GM19324 (cell line): ENCODE results near the gene CENPN.

Experiments used
- ATAC-seq: cut with Tn5 transposase; IDR thresholded peaks from one replicate; pipeline ENCODE4 v1.9.1; 2021; ENCODE audit warnings: mild to moderate bottlenecking, moderate library complexity; ENCODE audit not compliant: unreplicated experiment, low FRiP score

CENPN gene

DNA sequence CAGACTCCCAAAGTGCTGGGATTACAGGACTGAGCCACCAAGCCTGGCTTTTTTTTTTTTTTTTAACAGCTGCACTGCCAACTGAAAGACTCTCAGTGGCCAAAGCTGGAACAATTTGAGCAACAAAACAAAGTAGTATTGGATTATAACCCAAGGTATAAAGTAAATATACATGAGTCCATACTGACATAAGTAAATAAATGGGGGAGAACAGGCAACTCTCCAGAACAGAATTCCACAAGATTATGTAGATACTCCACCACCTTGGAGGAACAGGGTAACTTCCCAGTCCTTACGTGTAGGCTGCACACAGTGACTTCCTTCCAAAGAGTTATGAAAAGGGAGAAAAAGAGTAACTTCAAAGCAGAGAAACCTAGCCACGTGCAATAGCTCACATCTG, 16.0 kb upstream of the CENPN start:
- ATAC-seq: no peak

- ATAC-seq: no peak
These were observed 15.1 kb upstream of the CENPN start for GRCh38 chr16:80991792-80992430.

- no peak for ATAC-seq
These were observed 14.2 kb upstream of the CENPN start for GRCh38 chr16:80992676-80993293.

DNA sequence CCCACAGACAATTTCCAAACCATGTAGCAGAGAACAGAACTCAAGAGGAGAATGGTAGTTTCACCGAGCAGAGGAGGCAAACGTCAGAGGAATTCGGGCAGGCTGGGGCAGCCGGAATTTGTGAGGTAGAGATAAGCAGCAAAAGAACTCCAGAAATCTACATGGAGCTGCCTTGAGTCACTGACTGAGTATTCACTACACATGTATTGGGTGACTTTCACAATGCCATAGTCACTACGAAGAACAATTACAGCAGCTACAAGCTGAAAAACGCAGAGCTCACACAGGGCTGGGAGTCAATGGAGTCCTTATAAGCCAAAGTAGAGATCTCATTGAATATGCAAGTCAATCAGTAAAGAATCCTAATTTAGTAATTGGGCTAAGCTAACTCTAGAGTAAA, 13.7 kb upstream of the CENPN start:
- ATAC-seq: no peak

DNA sequence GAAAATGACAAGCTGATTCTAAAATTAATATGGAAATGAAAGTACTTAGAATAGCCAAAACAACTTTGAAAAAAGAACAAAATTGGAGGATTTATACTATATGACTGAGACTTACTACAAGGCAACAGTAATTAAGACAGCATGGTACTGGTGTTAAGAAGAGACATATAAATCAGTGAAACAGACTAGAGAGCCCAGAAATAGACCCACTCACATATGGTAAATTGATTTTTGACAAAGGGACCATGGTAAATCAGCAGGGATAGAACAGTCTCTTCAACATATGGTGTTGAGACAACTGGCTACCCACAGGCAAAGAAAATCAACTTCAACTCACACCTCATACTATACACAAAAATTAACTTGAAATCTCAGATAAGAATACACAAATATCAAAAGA, 13.2 kb upstream of the CENPN start:
- no peak for ATAC-seq

GRCh38 chr16:80994451-80994850, 12.6 kb upstream of the CENPN start:
- no peak for ATAC-seq

DNA sequence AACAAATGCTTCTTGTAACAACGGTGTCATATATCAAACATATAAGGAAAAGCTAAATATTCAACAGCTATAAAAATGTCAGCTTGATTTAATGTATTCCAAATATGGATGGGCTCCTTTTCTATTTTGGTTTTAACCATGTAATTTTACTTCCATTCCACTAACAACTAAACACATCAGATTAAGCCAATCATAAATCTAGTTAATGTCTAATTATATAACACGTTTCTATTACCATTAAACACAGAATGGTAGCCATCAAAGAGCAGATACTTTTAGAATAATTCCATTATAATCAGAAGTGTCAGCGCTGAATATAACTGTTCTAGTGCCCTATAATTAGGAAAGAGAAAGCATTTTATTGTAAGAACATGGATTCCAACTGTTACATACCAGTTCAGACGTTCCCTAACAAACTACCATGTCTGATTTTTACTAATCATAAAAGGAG, 10.3 kb upstream of the CENPN start:
- no peak for ATAC-seq

GRCh38 chr16:80997139-80997798, 9.7 kb upstream of the CENPN start:
- ATAC-seq: no peak

GRCh38 chr16:80997964-80998620, 8.9 kb upstream of the CENPN start:
- no peak for ATAC-seq

DNA sequence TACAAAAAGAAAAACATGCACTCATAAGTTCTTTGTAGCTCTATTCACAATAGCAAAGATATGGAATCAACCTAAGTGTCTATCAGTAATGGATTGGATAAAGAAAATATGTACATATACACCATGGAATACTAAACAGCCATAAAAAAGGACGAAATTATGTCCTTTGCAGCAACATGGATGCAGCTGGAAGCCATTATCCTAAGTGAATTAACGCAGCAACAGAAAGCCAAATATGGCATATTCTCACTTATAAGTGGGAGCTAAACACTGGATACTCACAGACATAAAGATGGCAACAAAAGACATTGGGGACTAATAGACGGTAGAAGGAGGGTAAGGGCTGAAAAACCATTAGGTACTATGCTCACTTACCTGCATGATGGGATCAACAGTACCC, 6.1 kb upstream of the CENPN start:
- no peak for ATAC-seq

GRCh38 chr16:81001330-81001729, 5.7 kb upstream of the CENPN start:
- ATAC-seq: no peak

DNA sequence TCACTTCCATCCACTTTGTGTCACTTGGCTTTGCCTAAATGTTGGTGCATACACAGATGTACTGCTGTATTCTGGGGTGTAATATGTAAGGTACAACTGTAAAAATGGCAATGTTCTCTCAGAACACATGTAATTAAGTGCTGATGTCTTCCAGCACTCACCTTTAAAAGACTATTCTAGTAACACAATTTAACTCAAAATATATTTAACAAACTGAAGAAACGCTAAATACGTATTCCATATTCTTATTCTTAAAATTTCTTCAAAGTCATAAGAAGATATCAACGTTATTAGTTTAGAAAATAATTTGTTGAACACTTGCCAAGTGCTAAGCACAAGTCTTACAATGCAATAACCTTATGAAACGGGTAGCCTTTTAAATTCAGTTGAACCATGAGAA, 4.0 kb upstream of the CENPN start:
- ATAC-seq: no peak

DNA sequence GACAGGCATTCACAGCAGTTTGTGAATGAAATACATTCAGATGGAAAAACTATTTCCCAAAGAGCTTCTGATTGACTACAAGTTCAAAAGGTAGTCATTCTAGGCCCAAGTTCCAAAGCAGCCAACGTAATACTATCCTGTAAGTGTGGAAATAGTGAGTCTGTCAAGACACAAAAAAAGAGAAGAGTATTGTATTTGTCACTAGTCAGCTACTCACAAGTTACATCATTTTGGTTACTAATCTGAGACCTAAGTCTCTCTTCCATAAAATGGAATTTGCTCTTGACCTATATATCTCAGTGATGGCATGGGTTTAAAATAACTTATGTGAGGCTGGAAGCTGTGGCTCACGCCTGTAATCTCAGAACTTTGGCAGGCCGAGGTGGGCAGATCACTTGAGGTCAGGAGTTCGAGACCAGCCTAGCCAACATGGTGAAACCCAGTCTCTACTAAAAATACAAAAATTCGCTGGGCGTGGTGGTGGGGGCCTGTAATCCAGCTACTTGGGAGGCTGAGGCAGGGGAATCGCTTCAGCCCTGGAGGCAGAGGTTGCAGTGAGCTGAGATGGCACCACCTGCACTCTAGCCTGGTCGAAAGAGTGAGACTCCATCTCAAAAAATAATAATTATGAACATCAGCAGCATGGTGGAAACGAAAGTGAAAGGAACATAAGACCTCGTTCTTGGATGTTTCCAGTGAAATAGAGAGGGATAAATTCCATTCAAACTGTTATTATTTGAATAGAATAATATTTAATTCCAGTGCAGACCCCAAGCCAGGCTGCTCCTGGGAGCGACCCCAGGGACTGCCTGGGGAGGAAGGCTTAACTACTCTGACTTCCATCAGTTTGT, 3.2 kb upstream of the CENPN start:
- no peak for ATAC-seq

DNA sequence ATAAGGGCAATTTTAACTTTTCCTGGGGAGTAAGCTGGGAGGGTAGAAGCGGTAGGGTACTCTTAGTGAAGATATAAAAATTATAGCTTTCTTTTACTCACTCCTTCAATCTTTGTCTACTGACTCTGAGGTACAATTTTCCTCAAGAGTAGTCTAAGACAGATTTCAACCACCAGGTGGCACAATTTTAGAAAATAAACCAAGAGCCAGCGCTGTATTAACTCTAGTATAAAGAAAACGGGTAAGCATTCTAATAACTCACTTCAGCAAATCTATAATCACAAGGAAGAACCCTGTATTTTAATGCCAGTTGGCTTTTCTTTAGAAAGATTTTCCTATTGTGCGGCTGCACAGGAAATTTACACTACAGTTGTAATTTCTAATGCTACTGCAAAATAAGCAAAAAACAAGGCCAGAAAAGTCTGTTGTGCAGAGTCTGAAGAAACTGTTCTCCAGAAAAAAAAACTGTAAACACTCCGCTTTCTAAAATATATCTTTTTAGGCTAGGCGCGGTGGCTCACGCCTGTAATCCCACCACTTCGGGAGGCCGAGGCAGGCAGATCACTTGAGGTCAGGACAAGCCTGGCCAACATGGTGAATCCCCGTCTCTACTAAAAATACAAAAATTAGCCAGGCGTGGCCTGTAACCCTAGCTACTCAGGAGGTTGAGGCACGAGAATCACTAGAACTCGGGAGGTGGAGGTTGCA, 2.2 kb upstream of the CENPN start:
- no peak for ATAC-seq

DNA sequence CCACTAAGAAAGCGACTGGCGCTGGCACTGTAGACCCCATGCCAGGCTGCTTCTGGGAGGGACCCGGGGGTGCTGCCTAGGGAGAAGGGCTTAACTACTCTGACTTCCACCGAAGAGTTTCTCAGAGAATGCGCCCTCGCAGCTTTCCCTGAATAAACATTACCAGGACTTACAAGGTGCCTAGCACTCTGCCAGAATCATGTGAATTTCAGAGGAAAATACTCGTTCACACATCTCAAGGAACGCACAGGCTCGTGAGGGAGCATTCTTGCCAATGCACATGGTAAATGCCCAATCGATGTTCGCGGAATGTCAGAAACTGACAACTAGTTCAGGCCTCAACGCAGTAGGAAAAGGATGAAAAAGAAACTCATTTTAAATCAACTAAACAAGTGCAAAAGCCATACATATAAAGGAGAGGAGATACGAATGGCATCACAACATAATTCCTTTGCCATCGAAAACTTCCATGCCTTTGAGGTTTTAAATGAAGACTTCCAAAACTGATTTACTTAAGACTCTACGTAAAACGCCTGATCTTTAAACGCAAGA, 1.3 kb upstream of the CENPN start:
- ATAC-seq: no peak

- ATAC-seq: peak; percentile 36
These were observed 702 bp upstream of the CENPN start for GRCh38 chr16:81006211-81006812.

DNA sequence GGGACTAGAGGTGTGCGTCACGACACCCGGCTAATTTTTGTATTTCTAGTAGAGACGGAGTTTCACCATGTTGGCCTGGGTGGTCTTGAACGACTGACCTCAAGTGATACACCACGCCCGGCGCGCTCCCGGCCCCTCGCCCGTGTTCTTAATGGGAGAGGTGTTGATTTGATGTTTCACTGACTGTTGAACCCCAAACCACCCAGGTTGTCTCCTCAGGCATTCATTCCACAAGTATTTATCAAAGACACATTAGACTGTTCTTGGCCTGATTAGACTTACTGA, 1.4 kb downstream of the CENPN start:
- ATAC-seq: no peak

GRCh38 chr16:81012974-81013373, 6.0 kb downstream of the CENPN start:
- ATAC-seq: no peak

- no peak for ATAC-seq
These were observed 7.7 kb downstream of the CENPN start for GRCh38 chr16:81014672-81015071.

DNA sequence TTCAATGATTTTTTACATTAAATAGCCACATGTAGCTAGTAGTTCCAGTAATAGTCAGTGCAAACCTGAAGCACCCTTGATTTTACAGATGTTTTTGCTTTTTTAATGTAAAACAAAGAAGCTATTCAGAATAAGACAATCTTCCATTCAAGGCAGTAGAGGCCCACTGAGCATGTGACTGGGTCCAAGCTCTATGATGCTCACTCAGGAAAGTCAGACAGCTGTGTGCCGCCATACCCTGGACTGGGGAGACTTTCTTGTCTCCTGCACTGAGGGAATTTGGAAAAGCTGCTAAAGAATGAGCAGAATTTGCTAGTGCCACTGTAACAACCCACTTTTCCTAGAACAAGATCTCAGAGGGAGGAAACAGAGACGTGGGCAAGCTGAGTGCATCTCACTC, 11.5 kb downstream of the CENPN start:
- no peak for ATAC-seq
